GM12875 (cell line): ENCODE results near the gene ANXA6.

Source experiments
- H3K4me3 ChIP-seq: one replicate; pipeline ENCODE4 v1.5.1; 2011; ENCODE audit warnings: low read depth, low read length, control low read depth
- TF ChIP-seq, protein P1 (sequence below): IDR thresholded peaks from 2 replicates; pipeline ENCODE4 v1.5.1; 2011; ENCODE audit warnings: low read depth, mild to moderate bottlenecking, control low read depth, inconsistent platforms, low read length, moderate library complexity, borderline replicate concordance; ENCODE audit not compliant: insufficient read depth

ANXA6 gene

GRCh38 chr5:151056379-151057325 lies 100.9 kb downstream of the ANXA6 start:
- H3K4me3 ChIP-seq: no peak overlapping the region
- TF ChIP-seq, protein P1, sequence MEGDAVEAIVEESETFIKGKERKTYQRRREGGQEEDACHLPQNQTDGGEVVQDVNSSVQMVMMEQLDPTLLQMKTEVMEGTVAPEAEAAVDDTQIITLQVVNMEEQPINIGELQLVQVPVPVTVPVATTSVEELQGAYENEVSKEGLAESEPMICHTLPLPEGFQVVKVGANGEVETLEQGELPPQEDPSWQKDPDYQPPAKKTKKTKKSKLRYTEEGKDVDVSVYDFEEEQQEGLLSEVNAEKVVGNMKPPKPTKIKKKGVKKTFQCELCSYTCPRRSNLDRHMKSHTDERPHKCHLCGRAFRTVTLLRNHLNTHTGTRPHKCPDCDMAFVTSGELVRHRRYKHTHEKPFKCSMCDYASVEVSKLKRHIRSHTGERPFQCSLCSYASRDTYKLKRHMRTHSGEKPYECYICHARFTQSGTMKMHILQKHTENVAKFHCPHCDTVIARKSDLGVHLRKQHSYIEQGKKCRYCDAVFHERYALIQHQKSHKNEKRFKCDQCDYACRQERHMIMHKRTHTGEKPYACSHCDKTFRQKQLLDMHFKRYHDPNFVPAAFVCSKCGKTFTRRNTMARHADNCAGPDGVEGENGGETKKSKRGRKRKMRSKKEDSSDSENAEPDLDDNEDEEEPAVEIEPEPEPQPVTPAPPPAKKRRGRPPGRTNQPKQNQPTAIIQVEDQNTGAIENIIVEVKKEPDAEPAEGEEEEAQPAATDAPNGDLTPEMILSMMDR: no peak

GRCh38 chr5:151055336-151055735 lies 102.2 kb downstream of the ANXA6 start:
- H3K4me3 ChIP-seq: no peak overlapping the region
- TF ChIP-seq, protein P1: no peak

DNA sequence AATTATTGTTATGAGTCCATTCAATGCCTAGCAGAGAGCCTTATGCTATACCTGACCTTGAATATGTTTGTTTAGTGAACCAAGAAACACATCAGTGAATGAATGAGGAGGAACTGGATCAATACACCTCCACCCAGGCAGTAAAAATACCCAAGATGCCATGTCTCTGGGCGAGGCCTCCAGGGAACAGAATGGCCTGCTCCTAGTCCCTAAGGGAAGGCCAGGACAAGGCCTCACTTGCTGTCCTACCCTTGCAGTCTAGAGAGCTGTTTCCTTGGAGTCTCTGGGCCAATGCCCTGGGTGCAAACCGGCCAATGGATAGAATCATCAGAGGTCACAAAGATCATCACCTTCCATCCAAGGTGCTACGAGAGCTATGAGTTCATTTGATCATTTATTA lies 102.9 kb downstream of the ANXA6 start:
- H3K4me3 ChIP-seq: no peak overlapping the region
- TF ChIP-seq, protein P1: no peak

DNA sequence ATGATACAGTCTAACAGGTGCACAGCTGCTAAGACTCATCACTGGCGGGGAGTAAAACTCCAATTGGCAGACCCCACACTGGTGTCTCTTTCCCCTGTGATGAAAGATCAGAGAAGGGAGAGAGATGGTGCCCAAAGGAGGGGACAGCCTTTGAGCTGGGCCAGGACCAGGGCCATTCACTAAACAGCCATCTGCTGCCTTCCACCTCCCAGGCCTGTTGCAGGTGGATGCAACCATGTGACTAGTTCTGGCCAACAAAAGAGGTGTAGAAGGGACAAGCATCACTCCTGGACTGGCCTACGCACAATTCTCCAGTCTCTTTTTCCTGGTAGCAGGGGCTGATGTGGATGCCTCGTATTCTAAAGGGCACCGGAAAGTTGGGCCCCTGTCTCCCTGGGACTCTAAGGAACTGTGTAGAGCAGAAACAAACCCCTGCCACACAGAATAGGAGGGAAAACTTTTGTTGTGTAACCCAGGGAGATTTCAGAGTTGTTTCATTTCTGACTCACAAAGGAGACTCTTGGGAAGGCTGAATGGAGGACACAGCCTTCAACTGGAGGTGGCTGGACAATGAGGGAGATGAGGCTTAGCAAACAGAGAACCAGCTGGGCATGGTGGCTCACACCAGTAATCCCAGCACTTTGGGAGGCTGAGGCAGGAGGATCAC lies 103.7 kb downstream of the ANXA6 start:
- TF ChIP-seq, protein P1: no peak
- H3K4me3 ChIP-seq: no peak overlapping the region

DNA sequence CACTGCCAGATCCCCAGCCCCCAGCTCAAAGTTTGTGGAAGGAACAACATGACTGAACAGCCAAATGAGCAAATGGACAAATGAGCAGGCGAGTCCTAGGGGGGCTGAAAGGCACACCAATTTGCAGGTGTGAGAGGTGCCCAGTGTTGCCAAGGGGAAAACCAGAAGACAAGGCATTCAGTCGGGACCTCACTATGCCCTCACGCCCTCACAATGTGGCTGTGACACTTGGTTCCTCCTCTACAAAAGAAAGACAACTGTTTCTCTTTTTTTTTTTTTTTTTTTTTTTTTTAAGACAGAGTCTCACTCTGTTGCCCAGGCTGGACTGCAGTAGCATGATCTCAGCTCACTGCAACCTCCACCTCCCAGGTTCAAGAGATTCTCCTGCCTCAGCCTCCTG lies 104.7 kb downstream of the ANXA6 start:
- TF ChIP-seq, protein P1: no peak
- no peak overlapping the region for H3K4me3 ChIP-seq

DNA sequence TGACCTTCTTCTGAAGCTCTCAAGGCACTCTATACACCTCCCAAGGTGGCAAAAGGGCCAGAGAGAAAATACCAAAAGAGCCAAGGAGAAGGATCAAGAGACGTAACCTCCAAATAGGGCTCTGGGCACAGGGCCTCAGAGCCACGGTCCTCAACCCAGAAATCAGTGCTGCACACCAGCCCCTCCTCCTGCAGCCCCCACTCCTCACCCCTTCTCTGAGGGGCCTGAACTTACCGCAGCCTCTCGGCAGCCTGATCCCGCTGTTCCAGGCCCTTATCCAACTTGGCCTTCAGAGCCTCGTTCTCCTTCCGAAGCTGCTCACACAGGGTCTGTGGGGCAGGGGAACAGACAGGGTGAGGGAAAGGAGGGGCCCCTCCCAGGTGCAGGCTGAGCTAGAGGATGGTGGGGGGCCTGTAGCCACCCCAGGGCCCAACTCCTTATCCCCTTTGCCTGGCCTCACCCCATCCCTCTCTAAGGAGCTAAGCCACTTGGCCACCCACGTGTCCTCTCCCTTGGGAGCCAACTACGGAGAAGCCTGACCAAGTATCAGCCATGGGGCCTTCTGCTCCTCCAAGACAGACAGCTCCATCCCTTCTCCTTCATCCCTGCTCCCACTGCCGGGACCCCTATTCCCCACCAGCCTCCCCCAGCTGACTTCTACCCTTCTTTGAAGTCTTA lies 105.5 kb downstream of the ANXA6 start:
- no peak overlapping the region for H3K4me3 ChIP-seq
- TF ChIP-seq, protein P1: no peak
